ENCODE results near the gene DEGS1.

The DEGS1 gene

DNA sequence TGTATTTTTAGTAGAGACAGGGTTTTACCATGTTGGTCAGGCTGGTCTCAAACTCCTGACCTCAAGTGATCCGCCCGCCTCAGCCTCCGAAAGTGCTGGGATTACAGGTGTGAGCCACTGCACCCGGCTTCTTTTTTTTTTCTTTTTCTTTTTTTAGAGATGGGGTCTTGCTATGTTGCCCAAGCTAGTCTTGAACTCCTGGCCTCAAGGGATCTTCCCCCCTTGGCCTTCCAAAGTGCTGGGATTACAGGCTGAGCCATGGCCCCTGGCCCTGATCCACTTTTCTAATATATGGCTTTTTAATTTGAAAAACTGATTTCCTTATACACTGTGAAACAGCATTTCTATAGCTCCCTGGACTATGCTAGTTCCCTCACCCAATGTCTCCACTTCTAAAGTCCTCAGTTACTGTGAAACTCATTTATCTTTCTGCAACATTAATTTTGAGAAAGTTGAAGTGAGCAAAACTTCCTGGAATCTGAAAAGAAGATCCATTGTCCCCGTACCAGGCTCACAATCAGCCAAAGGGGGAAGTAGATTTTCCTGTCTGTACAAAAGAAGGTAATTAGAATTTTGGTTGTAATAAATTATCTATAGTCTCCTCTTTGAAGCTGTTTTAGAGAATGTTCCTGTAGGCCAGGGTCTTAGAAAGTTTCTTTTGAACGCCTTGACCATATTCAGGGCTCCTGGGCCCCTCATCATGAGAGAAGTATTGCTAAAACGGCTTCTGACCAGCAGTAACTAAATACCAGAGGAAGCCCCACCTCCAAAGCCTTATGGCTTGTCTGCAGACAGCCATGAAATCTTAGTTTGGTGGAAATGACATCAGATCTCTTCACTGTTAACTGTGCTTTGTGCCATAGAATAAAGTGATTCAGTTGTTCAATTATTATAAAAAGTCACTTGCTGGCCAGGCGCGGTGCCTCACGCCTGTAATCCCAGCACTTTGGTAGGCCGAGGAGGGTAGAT is 34.9 kb downstream of the DEGS1 start:
- no peak for DNase-seq

DNA sequence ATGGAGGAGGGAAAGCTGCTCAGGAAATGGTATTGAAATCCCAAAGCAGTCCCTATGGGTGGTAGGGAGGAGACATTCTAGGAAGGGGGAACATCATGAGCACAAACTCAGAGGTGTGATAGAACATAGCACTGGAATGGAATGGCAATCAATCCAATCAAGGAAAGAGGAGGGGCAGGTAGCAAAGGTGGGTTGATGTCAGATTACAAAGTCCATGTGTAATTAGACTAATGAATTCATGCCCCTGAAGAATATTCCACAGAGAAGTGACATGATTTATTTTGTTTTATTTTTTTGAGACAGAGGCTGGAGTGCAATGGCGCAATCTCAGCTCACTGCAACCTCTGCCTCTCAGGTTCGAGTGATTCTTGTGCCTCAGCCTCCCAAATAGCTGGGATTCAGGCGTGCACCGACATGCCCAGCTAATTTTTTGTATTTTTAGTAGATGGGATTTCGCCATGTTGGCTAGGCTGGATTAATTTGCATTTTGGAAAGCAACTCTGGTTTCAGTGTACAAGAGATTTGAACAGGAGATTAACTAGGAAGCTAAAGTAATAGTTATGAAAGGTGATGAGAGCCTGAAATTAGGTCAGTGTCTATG is 36.1 kb downstream of the DEGS1 start:
- DNase-seq, result no peak

DNA sequence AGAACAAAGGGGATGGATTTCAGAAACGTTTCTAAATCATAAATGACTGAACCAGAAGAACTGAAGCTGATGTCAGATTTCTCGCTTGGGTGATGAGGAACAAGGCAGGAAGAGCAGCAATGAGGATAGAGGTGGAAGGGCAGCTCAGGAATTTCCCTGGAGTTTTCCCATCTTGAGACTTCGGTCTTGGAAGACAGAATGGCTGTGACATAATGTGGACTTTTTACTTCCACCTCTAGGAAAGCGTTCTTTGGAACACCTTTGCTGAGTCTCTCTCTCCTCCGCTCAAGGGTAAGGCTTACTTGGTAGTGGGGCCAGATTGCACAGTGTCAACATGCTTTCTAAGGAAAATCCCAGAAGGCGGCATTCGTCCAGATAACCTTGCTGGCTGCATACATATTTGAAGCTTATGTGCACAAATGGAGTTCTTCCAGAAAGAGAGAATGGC is 36.6 kb downstream of the DEGS1 start:
- no peak for DNase-seq

DNA sequence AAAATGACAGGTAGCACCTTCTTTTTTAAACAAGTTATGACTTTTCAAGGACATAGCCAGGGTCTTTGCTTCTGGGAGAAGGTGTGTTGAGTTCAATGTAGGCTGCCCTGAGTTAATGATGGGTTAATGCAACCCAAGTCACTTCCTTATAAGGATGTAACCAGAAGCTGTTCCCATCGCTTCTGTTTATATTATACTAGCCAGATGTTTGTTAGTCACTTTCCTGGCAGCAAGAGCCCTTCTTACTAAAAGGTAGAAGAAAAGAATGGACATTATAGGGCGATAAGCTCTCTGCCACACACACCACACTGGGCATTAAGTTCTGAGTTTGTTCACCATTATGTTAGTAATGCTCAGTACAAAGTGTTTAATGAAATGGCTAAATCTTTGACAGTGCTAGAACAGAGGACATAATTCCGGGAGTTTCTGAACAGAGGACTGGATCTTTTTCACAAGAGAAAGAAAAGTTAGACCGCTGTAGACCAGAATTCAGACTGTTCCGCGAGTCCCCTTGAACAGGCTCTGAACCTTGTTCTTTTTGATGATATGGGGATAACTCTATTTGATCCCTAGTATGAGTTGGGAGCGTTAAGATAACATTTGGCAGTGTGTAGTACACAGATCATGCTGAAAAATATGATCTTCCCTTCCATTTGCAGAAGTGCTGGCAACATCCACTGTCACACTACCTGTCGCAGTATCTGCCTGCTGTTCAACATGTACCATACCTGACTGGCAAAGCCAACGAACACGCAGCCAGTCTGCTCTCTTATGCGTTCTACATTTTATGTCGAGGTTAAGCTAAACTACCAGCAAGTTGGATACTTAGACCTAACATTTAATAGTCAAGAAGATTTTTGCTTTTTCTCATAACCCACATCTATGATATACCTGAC is 41.0 kb downstream of the DEGS1 start:
- DNase-seq, result no peak

DNA sequence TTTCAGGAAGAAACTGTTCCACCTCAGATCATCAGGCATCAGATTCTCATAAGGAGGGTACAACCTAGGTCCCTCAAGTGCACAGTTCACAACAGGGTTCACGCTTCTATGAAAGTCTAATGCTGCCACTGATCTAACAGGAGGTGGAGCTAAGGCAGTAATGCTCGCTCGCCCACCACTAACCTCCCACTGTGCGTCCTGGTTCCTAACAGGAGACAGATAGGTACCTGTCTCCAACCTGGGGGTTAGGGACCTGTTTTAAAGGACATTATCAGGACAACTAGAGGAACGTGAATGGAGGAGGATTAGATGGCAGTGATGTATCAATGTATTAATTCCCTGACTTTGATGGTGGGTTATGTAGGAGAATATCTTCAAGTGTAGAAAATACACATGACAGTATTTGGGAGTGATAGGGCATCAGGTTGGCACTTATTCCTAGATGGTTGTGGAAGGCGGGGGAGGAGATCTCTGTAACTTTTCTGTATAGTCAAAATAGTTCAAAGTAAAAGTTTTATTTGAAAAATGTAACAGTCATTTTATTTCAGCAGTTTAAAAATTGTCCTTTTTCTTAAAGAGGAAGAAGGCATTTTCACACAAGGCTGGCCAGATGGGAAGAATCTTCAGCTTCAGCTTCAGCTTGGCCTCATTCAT is 43.9 kb downstream of the DEGS1 start:
- no peak for DNase-seq

DNA sequence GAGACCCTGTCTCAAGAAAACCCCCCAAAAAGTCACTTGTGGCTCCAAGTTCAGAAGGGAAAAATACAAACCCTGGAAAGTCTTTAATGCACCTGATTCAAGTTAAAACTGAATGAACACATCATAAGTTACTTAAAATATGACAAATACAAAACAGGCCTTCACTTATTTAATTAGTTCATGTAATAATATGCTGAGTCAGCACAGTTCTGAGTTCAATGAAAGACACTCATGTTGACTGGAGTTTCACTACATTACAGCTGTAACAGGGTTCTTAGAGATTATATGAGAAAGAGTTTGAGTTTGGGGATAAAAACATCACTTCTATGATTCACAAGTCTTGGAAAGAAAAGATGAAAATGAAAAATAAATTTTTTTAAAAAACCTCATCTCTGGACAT is 51.0 kb downstream of the DEGS1 start:
- DNase-seq, result no peak

DNA sequence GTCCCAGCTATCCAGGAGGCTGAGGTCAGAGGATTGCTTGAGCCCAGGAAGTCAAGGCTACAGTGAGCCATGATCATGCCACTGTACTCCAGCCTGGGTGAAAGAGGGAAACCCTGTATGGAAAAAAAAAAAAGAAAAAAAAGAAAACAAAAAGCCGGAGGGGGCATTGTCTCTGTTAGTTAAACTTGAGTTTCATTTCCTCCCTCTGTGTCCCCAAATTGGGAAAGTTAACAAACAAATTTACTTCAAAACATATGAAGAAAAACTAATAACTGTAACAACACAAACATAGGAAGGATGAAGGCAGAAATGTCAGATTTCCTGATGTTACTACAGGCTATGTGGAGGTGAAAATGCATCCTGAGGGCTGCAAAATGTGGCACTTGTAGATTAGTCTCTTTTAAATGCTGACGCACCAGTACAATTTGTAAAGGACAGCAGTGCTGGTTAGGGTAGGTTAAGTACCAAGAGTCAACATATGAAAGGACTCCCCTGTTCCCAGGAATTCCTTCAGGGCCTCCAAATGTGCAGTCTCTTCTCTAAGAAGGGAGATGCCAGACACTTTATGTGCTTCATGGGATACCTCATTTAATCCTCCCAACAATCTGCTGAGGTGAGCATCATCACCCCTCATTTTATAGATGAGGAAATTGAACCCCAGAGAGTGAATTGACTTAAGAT is 52.9 kb downstream of the DEGS1 start:
- no peak for DNase-seq

DNA sequence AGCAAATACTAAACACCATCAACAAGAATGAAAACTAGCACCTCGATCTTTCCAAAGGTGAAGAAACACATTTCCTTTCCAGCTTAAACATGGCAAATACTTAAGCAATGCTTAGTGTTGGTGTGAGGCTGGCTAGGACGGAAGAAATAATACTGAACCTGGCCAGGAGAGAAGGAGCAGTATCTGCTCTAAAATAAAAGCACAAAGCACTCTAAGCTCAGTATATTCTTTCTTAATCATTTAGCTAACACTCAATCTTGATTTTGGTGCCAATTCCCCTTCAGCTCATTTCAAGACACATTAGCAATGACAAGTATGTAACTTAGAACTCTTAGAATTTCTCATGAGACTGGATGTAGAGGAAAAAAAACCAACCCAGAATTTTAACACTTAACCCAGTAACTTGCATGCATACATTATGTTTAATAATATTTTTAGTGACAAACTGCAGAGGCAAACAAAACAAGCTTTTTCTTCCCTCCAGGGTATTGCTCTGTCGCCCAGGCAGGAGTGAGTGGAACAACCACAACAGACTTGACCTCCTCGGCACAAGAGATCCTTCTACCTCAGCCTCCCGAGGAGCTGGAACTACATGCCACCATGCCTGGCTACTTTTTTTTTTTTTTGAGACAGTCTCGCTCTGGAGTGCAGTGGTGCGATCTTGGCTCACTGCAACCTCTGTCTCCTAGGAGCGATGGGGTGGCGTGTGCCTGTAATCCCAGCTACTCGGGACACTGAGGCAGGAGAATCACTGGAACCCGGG is 54.3 kb downstream of the DEGS1 start:
- no peak for DNase-seq

DNA sequence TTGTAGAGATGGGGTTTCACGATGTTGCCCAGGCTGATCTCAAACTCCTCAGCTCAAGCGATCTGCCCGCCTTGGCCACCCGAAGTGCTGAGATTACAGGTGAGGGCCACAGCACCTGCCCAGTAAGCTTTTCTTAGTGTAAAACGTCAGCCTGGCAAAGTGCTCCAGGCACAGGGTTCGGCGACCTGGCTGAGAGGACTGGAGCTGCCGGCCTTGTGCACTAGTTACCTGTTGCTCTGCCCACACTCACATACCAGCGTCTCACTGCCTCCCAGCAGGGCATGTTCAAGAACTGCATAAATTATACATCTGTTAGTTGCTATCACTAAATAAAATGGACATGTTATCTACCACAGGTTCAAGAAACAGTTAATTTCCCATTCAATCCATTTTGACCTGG is 55.2 kb downstream of the DEGS1 start:
- DNase-seq, result no peak

DNA sequence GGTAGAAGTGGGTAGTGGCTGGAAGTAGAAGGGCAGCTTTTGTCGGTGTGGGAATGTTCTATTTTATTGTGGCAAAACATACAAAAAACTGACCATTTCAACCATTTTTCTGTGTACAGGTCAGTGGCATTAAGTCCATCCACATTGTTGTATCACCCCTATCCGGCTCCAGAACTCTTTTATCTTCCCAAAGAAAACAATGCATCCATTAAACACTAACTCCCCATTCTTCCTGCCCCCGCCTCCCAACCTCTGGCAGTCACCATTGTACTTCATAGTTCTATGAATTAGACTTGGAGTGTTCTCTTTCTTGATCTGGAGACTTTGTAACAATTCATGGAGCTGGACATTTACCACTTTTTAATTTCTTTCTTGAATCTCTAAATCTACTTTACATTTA is 55.7 kb downstream of the DEGS1 start:
- DNase-seq, result no peak
